ENCODE measurements around the gene PITPNM3. TPM values are rescaled to one million over a fixed set of nuclear protein-coding genes. Genes with fewer than 3 reads are reported as not detected.

PITPNM3 gene
- total RNA-seq, 2 donors from 2014 or later: 1.3 to 3.4 TPM

DNA sequence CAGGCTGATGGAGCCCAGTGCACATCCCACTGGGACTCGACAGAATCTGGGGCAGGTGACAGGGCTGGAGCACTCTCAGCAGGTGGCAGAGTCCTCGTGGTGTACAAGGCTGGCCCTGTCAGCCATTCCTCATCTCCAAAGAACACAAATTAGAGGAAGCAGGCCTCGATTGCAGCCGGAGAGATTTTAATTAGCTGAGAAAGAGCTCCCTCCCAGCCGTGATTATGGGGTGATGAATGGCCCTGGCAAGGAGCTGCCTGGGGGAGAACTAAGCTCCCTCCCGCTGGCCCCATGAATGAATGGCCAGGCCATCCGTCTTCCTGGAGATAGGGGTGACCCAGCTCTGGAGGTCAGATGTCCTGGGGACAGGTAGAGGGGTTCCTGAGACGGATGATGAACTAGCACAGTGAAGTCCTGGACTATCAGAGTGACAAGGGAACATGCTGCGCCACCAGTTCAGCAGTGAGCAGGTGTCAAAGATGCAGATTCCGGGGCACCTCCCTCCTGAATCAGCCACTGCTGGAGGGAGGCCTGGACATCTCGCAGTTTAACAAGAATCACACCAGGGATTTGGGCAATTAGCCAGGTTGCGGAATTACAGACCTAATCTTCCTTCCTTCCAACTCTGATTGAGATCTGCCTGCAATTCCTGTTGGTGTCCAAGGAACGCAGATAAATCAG is 76.6 kb downstream of the PITPNM3 start:
- DNase-seq (no peak), ATAC-seq (no peak)
- Histone ChIP-seq H3K27me3 (no peaks in the 10 kb centered on the region), H3K4me1 (no peaks in the 10 kb centered on the region), H3K36me3 (replicated peaks in 1 of 2; ENCODE audit: insufficient read depth in 1 of 2, low read depth in 2 of 2) (no peaks in the 10 kb centered on the region), H3K4me3 (no peak overlapping the region), H3K9me3 (no peaks in the 10 kb centered on the region), H3K27ac (no peak overlapping the region)
- WGBS, 2 donors: 55 to 58% methylated on average over 9 to 13 of the region's 13 CpGs
- no peak for TF ChIP-seq POLR2A (IDR thresholded peaks at IDR 0.05)
- TF ChIP-seq, protein P1, sequence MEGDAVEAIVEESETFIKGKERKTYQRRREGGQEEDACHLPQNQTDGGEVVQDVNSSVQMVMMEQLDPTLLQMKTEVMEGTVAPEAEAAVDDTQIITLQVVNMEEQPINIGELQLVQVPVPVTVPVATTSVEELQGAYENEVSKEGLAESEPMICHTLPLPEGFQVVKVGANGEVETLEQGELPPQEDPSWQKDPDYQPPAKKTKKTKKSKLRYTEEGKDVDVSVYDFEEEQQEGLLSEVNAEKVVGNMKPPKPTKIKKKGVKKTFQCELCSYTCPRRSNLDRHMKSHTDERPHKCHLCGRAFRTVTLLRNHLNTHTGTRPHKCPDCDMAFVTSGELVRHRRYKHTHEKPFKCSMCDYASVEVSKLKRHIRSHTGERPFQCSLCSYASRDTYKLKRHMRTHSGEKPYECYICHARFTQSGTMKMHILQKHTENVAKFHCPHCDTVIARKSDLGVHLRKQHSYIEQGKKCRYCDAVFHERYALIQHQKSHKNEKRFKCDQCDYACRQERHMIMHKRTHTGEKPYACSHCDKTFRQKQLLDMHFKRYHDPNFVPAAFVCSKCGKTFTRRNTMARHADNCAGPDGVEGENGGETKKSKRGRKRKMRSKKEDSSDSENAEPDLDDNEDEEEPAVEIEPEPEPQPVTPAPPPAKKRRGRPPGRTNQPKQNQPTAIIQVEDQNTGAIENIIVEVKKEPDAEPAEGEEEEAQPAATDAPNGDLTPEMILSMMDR (IDR thresholded peaks at IDR 0.05): no peak
- intact Hi-C loops (cut with DNase I): no loop called here

- intact Hi-C loops (cut with DNase I): no loop called here
- DNase-seq: no peak
Measured at GRCh38 chr17:6478486-6478885, 77.9 kb downstream of the PITPNM3 start.

GRCh38 chr17:6477831-6478383 is 78.4 kb downstream of the PITPNM3 start:
- no peak for ATAC-seq

More at GRCh38 chr17:6478486-6478885, 77.9 kb downstream of the PITPNM3 start:
- Histone ChIP-seq H3K27ac (no peak overlapping the region), H3K27me3 (no peaks in the 10 kb centered on the region), H3K9me3 (no peaks in the 10 kb centered on the region), H3K4me1 (no peaks in the 10 kb centered on the region), H3K4me3 (no peak overlapping the region), H3K36me3 (replicated peaks in 1 of 2; ENCODE audit: insufficient read depth in 1 of 2, low read depth in 2 of 2) (no peaks in the 10 kb centered on the region)
- no peak for ATAC-seq
- 83 to 88% methylated on average over 9 to 11 of the region's 11 CpGs for WGBS, 2 donors
- TF ChIP-seq POLR2A (IDR thresholded peaks at IDR 0.05): no peak
- TF ChIP-seq, protein P1 (IDR thresholded peaks at IDR 0.05): no peak

GRCh38 chr17:6476810-6477179 is 79.6 kb downstream of the PITPNM3 start:
- intact Hi-C loops (cut with DNase I): no loop called here
- Histone ChIP-seq H3K36me3 (replicated peaks in 1 of 2; ENCODE audit: insufficient read depth in 1 of 2, low read depth in 2 of 2) (no peaks in the 10 kb centered on the region), H3K27ac (no peak overlapping the region), H3K4me3 (no peak overlapping the region), H3K9me3 (no peaks in the 10 kb centered on the region), H3K4me1 (no peaks in the 10 kb centered on the region), H3K27me3 (no peaks in the 10 kb centered on the region)
- TF ChIP-seq, protein P1 (IDR thresholded peaks at IDR 0.05): no peak
- TF ChIP-seq POLR2A (IDR thresholded peaks at IDR 0.05): no peak
- WGBS, 2 donors: 72 to 89% methylated on average over 2 to 10 of the region's 10 CpGs
- ATAC-seq (no peak), DNase-seq (no peak)

More at GRCh38 chr17:6477831-6478383, 78.4 kb downstream of the PITPNM3 start:
- no peak for DNase-seq
- no peak overlapping the region for H3K4me3 ChIP-seq
- H3K27me3 ChIP-seq: no peaks in the 10 kb centered on the region
- no peaks in the 10 kb centered on the region for H3K4me1 ChIP-seq
- no peaks in the 10 kb centered on the region for H3K36me3 ChIP-seq (replicated peaks in 1 of 2; ENCODE audit: insufficient read depth in 1 of 2, low read depth in 2 of 2)
- no peaks in the 10 kb centered on the region for H3K9me3 ChIP-seq
- 70 to 84% methylated on average over 8 to 13 of the region's 14 CpGs for WGBS, 2 donors
- no peak overlapping the region for H3K27ac ChIP-seq
- TF ChIP-seq, protein P1 (IDR thresholded peaks at IDR 0.05): no peak
- no peak for TF ChIP-seq POLR2A (IDR thresholded peaks at IDR 0.05)
- intact Hi-C loops (cut with DNase I): no loop called here
